Heart left ventricle (tissue), 13 donors: ENCODE results near the gene LYZL1.

Experiments
- CTCF ChIP-seq, 12 donors: fragments of 200-600 bp; sonication (generic) in 4 of 12; IDR thresholded peaks; one replicate each; pipeline versions ENCODE4 v1.5.0 to v1.8.0; 2018 to 2022; ENCODE audit warnings: antibody characterized with exemption in 12 of 12, mild to moderate bottlenecking in 5 of 12
- POLR2A ChIP-seq, 2 donors: fragments of 450-650 bp; IDR thresholded peaks; one replicate each; pipeline ENCODE4 v1.6.1; 2017; ENCODE audit warnings: antibody characterized with exemption in 2 of 2, mild to moderate bottlenecking in 2 of 2, moderate library complexity in 2 of 2
- donor health status: ischemic (EF 13 %, LVEDD 7.1; RV severe dilation, severe dysfunction).
- donor health status: DM: no; HTN: yes; CAD: no.
- donor health status: DM: no; HTN: no; CAD: no.
- donor health status: ischemic (EF 25% LVEDD 6.9; RV normal size, moderate dysfunction).
- donor health status: ischemic (EF 25% LVEDD 5.7; RV mildly dilated, moderate dysfunction).
- donor health status: ischemic (EF 35%, LVEDD 5.7; RV mildly dilated, moderate dysfunction).
- donor health status: nonischemic (EF 11% LVEDD 7.7; RV severe dilation, severe dysfunction).
- donor health status: DM: yes; HTN: yes; CAD: no.
- donor health status: PGD.
- donor health status: ischemic (EF 29% LVEDD 5.4; RV normal size, mild dysfunction).
- donor health status: nonischemic (EF 23%, LVEDD 6.1; RV moderate dilation, normal function).

- TF ChIP-seq CTCF (IDR thresholded peaks at IDR 0.05) (no peak), POLR2A (IDR thresholded peaks at IDR 0.05) (no peak)
Observed at GRCh38 chr10:29256019-29256418, 32.9 kb upstream of the LYZL1 start.
